T-helper 1 cell (primary cell): ENCODE measurements around the gene ARMC6.
"Not testable (repeated sequence)": the region's sequence is repeated elsewhere in the genome, so short reads cannot be mapped to it uniquely, and the experiment has no call there.

Experiments
- DNase-seq, 5 donors: peaks; one replicate each; pipeline ENCODE4 v3.0.0-alpha.2; 2012 to 2020

The ARMC6 gene

GRCh38 chr19:19077103-19077502, 43.7 kb downstream of the ARMC6 start:
- DNase-seq, result no peak

GRCh38 chr19:19078801-19079200, 45.4 kb downstream of the ARMC6 start:
- DNase-seq, result no peak

- no peak for DNase-seq
Measured at GRCh38 chr19:19079571-19079970, 46.2 kb downstream of the ARMC6 start.

- DNase-seq, result no peak
Measured at GRCh38 chr19:19081642-19082151, 48.3 kb downstream of the ARMC6 start.

GRCh38 chr19:19083413-19084178, 50.2 kb downstream of the ARMC6 start:
- DNase-seq, result no peak

GRCh38 chr19:19087676-19088075, 54.3 kb downstream of the ARMC6 start:
- DNase-seq, result no peak

- no peak for DNase-seq
Measured at GRCh38 chr19:19094513-19094912, 61.1 kb downstream of the ARMC6 start.

- no peak for DNase-seq
Measured at GRCh38 chr19:19095691-19096090, 62.3 kb downstream of the ARMC6 start.

GRCh38 chr19:19096641-19097627, 63.5 kb downstream of the ARMC6 start:
- no peak for DNase-seq

- no peak for DNase-seq
Measured at GRCh38 chr19:19098084-19098702, 64.8 kb downstream of the ARMC6 start.

GRCh38 chr19:19098703-19099632, 65.6 kb downstream of the ARMC6 start:
- no peak for DNase-seq

GRCh38 chr19:19101540-19101939, 68.1 kb downstream of the ARMC6 start:
- DNase-seq, result no peak

- not testable (repeated sequence) for DNase-seq
Measured at GRCh38 chr19:19102566-19102965, 69.2 kb downstream of the ARMC6 start.

GRCh38 chr19:19103167-19103566, 69.8 kb downstream of the ARMC6 start:
- no peak for DNase-seq

GRCh38 chr19:19105365-19106055, 72.1 kb downstream of the ARMC6 start:
- no peak for DNase-seq

GRCh38 chr19:19106056-19106551, 72.7 kb downstream of the ARMC6 start:
- DNase-seq, result no peak

- DNase-seq, result not testable (repeated sequence)
Measured at GRCh38 chr19:19106938-19107337, 73.5 kb downstream of the ARMC6 start.

GRCh38 chr19:19107654-19108053, 74.3 kb downstream of the ARMC6 start:
- DNase-seq, result no peak
